IMR-90 (cell line): ENCODE data around the gene NPBWR2. TPM values are rescaled to one million over a fixed set of nuclear protein-coding genes. Genes with fewer than 3 reads are reported as not detected.

Experiments
- CHD1 ChIP-seq: IDR thresholded peaks from 2 replicates; pipeline ENCODE4 v1.6.1; 2012; ENCODE audit warnings: low read depth, low read length, improper control_type of control experiment
- SMC3 ChIP-seq: fragments of 150-350 bp; IDR thresholded peaks from 2 replicates; pipeline ENCODE4 v1.6.1; 2016; ENCODE audit warnings: low read depth, mild to moderate bottlenecking, antibody characterized with exemption, low read length, moderate library complexity
- polyA plus RNA-seq, 3 experiments: library from polyadenylated mRNA; depleted of rRNA; stranded (reverse); fragments of >200 nt; gene quantifications; 2 replicates each; pipeline ENCODE4 v1.2.3, GENCODE V29; 2012; ENCODE audit warnings: low replicate concordance in 1 of 3
- total RNA-seq: library from RNA; depleted of rRNA; stranded (reverse); fragments of >200 nt; gene quantifications from 2 replicates; pipeline ENCODE4 v1.2.3, GENCODE V29; 2012
- TF ChIP-seq, protein P1 (sequence below): fragments of 150-350 bp; IDR thresholded peaks from 2 replicates; pipeline ENCODE4 v1.6.1; 2016; ENCODE audit warnings: low read depth, mild to moderate bottlenecking, low read length, moderate library complexity, borderline replicate concordance

Gene NPBWR2
- total and polyA plus RNA-seq, 2 of the 4 experiments (the other 2 are of a cell fraction) = not detected

DNA sequence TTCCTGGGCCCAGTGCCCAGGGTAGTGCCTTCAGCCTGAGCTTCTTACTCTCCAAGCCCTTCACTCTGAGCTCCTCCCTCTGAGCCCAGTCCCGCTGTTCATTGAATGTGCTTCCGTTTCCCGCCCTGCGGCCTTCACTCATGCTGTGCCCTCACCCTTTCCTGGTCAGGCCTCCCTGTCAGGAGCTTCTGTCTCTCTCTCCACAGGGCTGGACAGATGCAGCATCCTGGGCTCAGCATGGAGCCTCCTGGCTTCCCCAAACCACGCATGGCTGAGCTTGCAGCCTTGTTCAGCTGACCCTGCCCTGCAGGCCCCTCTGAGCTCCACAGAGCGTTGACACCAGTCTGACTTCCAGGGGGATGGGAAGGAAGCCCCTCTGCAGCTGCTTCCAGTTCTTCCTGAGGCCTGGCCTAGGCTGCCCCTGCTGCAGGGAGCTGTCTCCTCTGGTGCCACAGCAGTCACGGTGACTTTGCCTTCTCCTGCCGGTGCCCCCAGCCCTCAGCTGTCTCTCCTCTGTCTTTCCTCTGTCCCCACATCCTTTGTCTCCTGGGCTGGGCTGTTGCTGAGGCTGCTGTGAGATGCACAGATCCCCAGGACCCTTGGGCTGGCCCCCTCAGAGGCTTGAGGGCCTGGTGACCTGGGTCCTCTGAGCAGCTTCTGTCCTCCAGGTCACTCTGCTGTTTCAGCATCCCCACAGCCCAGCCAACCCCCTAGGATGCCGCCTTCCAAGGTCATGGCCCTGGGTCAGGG is 48.9 kb upstream of the NPBWR2 start (continued):
- TF ChIP-seq CHD1 (no peak), SMC3 (no peak)
- TF ChIP-seq, protein P1, sequence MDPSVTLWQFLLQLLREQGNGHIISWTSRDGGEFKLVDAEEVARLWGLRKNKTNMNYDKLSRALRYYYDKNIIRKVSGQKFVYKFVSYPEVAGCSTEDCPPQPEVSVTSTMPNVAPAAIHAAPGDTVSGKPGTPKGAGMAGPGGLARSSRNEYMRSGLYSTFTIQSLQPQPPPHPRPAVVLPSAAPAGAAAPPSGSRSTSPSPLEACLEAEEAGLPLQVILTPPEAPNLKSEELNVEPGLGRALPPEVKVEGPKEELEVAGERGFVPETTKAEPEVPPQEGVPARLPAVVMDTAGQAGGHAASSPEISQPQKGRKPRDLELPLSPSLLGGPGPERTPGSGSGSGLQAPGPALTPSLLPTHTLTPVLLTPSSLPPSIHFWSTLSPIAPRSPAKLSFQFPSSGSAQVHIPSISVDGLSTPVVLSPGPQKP = no peak
